ENCODE data around the gene RIT2.

DNA sequence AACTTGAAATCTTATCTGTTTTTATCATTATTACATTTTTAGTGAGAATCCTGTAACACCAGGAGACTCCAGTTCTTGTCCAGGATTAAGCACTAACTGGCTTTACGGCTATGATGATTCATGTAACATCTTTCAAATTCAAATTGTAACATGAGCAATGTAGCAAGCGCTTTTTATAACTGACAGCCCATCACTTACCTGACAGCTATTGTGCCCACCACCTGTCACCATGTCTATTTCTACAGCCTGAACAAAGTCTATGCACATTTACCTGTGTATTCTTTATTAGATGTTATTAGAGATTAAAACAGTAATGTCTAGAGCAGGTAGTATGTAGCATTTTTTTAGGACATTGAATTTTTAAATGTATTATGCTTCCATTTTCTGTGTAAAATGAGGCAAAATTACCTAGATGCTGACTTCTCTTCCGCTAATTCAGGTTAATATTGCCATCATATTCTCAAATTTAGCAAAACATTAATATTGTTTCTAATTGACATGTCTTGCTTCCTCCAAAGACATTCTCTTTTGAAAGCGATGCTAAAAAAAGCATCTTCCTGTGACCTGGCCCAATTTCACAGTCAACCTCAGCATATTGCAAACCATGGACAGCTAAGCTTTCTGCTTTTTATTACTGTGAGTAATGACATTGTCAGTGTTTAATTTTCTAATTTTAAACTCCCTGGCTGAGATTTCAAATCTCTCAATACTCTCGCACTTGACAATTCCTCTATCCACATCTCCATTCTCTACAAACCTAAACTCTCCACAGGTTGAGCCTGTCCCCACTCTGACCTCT, 37.8 kb downstream of the RIT2 start:
- TF ChIP-seq, protein P1, sequence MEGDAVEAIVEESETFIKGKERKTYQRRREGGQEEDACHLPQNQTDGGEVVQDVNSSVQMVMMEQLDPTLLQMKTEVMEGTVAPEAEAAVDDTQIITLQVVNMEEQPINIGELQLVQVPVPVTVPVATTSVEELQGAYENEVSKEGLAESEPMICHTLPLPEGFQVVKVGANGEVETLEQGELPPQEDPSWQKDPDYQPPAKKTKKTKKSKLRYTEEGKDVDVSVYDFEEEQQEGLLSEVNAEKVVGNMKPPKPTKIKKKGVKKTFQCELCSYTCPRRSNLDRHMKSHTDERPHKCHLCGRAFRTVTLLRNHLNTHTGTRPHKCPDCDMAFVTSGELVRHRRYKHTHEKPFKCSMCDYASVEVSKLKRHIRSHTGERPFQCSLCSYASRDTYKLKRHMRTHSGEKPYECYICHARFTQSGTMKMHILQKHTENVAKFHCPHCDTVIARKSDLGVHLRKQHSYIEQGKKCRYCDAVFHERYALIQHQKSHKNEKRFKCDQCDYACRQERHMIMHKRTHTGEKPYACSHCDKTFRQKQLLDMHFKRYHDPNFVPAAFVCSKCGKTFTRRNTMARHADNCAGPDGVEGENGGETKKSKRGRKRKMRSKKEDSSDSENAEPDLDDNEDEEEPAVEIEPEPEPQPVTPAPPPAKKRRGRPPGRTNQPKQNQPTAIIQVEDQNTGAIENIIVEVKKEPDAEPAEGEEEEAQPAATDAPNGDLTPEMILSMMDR (IDR thresholded peaks at IDR 0.05; ENCODE audit: insufficient read depth, low read length, poor library complexity, severe bottlenecking), result no peak
- TF ChIP-seq EZH2phosphoT487 (conservative IDR thresholded peaks at IDR 0.05; ENCODE audit: low read length), result no peak
